Raji (cell line): ENCODE results near the gene TRPV5.

ENCODE experiments used
- POLR2A ChIP-seq: IDR thresholded peaks from 2 replicates; pipeline ENCODE4 v1.6.1; 2011; ENCODE audit warnings: low read depth, low read length, control low read depth; ENCODE audit not compliant: insufficient read depth

Gene TRPV5

GRCh38 chr7:142874837-142875236 lies 58.7 kb downstream of the TRPV5 start:
- no peak for TF ChIP-seq POLR2A

DNA sequence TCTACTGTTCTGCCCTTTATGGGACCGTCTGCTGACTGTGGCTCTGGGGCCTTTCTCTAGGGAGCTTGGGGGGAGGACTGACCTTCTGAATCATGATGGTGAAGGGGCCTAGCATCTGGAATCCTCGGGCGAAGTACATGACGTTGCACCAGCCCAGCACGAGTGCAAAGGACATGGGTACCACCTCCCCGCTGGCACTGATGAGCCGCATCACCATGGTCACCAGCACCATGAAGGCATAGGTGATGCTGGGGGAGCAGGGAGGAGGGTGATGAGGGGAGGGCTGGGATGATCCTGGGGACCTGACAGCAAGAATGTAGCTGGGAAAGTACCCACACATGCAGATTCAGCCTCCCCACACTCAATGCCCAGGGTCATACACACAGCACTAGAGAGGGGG lies 59.1 kb downstream of the TRPV5 start:
- TF ChIP-seq POLR2A: no peak

GRCh38 chr7:142873871-142874270 lies 59.7 kb downstream of the TRPV5 start:
- no peak for TF ChIP-seq POLR2A

GRCh38 chr7:142873281-142873784 lies 60.2 kb downstream of the TRPV5 start:
- no peak for TF ChIP-seq POLR2A

DNA sequence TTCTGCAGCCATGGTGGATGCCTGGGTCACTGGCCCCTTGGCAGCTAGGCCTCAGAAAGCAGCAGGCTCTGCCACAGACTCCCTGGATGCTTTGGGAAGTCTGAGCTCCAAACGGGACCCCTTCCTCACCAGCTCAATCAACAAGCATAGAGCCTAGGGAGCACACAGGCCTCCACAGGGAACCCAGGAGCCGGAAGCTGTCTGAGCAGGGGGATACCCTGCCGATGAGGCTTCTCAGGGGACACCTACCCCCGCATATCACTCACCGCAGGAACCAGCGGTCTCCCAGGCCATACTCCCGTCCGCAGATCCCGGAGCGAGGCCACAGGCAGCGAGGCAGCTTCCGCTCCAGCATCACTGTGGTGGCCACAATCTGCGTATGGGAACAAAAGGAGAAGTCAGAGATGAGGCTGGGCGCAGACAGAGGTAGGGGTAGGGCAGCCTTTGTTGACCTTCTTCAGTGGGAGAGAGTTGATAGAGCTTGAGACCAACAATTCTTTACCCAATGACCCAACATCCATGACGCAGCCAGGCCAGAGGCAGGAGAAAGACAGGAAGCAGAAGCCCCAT lies 61.4 kb downstream of the TRPV5 start:
- no peak for TF ChIP-seq POLR2A

- no peak for TF ChIP-seq POLR2A
These were observed 62.1 kb downstream of the TRPV5 start for GRCh38 chr7:142871260-142872105.

DNA sequence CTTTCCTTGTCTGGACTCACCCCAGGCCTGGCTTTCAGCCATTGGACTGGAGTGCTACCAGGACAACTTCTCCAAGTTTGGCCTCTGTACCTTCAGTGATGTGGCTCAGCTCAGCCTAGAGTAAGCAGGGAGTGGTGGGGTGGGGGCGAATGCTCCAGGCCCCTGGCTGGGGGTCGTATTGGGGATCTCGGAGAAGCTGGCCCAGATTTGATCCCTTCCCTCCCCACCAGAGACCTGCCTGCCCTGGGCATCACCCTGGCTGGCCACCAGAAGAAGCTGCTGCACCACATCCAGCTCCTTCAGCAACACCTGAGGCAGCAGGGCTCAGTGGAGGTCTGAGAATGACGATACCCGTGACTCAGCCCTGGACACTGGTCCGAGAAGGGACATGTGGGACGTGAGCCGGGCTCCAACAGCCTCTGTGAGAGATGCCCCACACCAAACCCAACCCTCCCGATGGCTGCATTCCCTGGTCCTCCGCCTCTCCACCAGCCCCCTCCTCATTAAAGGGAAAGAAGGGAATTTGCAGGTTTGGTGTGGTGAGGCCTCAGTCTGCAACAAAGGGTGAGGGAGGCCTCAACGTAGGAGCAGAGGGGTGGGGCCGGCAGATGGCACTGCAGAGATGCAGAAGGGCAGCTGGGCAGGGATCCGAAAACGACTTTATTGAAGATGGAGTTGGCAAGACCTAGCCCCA lies 62.8 kb downstream of the TRPV5 start:
- TF ChIP-seq POLR2A: no peak

GRCh38 chr7:142870147-142870559 lies 63.4 kb downstream of the TRPV5 start:
- TF ChIP-seq POLR2A: no peak

DNA sequence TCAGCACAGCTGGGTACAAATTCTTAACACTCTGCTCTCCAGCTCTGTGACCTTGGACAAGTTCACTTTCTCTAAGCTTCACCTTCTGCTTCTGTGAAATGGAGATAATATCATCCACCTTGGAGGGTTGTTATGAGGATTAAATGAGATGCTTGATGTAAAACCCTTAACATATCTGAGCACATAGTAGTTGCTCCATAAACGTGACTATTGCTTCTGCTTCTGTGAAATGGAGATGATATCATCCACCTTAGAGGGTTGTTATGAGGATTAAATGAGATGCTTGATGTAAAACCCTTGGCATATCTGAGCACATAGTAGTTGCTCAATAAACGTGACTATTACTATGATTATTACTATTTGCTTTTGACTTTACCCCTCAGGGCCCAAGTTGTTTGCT lies 64.1 kb downstream of the TRPV5 start:
- TF ChIP-seq POLR2A: no peak

GRCh38 chr7:142868986-142869415 lies 64.5 kb downstream of the TRPV5 start:
- TF ChIP-seq POLR2A: no peak

- TF ChIP-seq POLR2A: no peak
These were observed 65.2 kb downstream of the TRPV5 start for GRCh38 chr7:142868188-142868985.

DNA sequence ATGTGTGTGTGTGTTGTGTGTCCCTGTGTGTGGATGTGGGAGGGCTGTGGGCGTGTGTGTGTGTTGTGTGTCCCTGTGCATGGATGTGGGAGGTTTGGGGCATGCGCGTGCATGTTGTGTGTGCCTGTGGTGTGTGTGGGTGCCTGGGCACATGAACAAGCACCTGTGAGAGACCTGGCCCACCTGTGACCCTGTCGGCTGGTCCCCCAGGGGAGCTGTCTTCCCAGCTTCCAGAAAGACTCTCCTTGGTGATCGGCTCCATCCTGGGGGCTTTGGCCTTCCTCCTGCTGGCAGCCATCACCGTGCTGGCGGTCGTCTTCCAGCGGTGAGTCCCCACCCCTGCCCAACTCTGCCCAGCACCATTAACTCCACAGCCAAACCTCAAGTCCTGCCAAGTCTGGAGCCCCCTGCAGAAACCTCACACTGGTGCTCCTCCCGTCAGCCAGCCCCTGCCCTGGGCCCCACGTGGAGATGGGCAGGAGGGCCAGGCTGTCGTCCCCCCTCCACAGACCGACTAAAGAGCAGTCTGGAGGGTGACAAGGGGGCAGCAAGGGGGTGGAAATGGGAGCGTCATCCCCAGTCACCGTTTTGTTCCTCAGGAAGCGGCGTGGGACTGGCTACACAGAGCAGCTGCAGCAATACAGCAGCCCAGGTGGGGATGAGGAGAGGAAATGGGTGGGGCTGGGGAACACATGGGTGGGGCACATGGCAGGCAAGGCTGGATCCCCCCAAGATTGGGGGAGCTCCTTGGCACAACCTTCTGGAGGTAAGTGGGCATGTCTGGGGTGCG lies 66.0 kb downstream of the TRPV5 start:
- TF ChIP-seq POLR2A: no peak

DNA sequence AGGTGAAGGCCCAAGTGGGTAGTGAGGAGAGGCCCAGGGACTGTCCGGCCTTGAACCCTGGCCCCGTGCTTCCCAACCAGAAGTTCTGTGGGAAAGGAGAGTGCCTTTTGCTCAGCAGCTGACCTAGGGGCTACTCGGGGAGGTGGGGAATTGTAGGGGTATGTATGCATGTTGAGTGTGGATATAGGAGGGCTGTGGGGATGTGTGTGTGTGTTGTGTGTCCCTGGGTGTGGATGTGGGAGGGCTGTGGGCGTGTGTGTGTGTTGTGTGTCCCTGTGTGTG lies 66.5 kb downstream of the TRPV5 start:
- no peak for TF ChIP-seq POLR2A

GRCh38 chr7:142866361-142867096 lies 67.0 kb downstream of the TRPV5 start:
- no peak for TF ChIP-seq POLR2A
